ENCODE results near the gene PNPLA7. TPM values are rescaled to one million over a fixed set of nuclear protein-coding genes. Genes with fewer than 3 reads are reported as not detected.

The PNPLA7 gene
- total and polyA plus RNA-seq, 2 of the 13 experiments (the other 11 are each of a cell fraction or from before 2014, with no cell fraction given) = 0.42 to 1.5 TPM

GRCh38 chr9:137454597-137455358 is 95.4 kb downstream of the PNPLA7 start (continued):
- TF ChIP-seq ATF4 (CRISPR knock-in tag; IDR thresholded peaks at IDR 0.05) = no peak

GRCh38 chr9:137454145-137454596 is 96.0 kb downstream of the PNPLA7 start:
- ChIA-PET POLR2A (interaction anchor here (0.6 to 1.3 kb wide), 7 partner anchors 9 to 177 kb away, joined by 3 to 9 read pairs (median 4); partner anchors contain the start of genes ENTPD8 and TOR4A), CTCF (ENCODE audit: low intra/inter-chr PET ratio, low total read pairs) (no interaction called here)
- Histone ChIP-seq H3K27me3 (ENCODE audit: control insufficient read depth in 1 of 2, insufficient read depth in 2 of 2, low read length in 2 of 2) (no peaks in the 10 kb centered on the region), H3K27ac (ENCODE audit: extremely low read length, insufficient read depth, low read length) (peak overlapping the region; percentile 99), H4K20me1 (ENCODE audit: insufficient read depth, low read length) (peaks cover 14% of the 10 kb centered on the region; the same call in 1 of the 2 replicates), H3K36me3 (replicated peaks in 1 of 2; ENCODE audit: control insufficient read depth in 1 of 2, insufficient read depth in 2 of 2, low read length in 2 of 2) (peaks cover 12 to 45% of the 10 kb centered on the region in 2 experiments), H3K4me2 (ENCODE audit: low read depth, low read length) (peak overlapping the region; percentile 96), H3K9ac (ENCODE audit: insufficient read depth, low read depth, low read length) (peak overlapping the region; percentile 70), H2AFZ (ENCODE audit: low read length) (no peak overlapping the region), H3K9me3 (ENCODE audit: low read length) (no peaks in the 10 kb centered on the region), H3K79me2 (ENCODE audit: insufficient read depth, low read length) (peaks cover 31% of the 10 kb centered on the region), H3K4me3 (replicated peaks in 1 of 3; ENCODE audit: insufficient read depth in 1 of 3, low read depth in 2 of 3, low read length in 3 of 3) (peak overlapping the region in 2 of 3 experiments; percentile 32 to 95; a peak in 4 of 6 replicates), H3K4me1 (ENCODE audit: insufficient read depth, low read length) (peaks cover 64% of the 10 kb centered on the region)
- in situ Hi-C loops (cut with HindIII; ENCODE audit: extremely low pct_ligation_motif_present, low pct_unique_long_range_greater_than_20kb) = no loop called here
- DNase-seq (ENCODE audit: low spot score) (no peak), FAIRE-seq (no peak), ATAC-seq (peak; percentile 47)
- no CpG with 5 or more reads among the region's 24 CpGs for WGBS (ENCODE audit: low lambda C conversion rate)
- no TSS peak for BruUV-seq (replicated peaks)
- intact Hi-C loops (cut with micrococcal nuclease; ENCODE audit: unreplicated experiment) = no loop called here
- TF ChIP-seq SMAD1 (CRISPR knock-in tag; IDR thresholded peaks at IDR 0.05; ENCODE audit: borderline replicate concordance, low read depth) = no peak
- TF ChIP-seq ZBTB3 (CRISPR knock-in tag; IDR thresholded peaks at IDR 0.05; ENCODE audit: borderline replicate concordance, low read depth) = 0 out of 2 replicates have a peak, but pooled peaks have one; percentile 38
- peak; percentile 21; the same call in 1 of the 2 replicates for TF ChIP-seq ZBTB7A (CRISPR knock-in tag; IDR thresholded peaks at IDR 0.05)
- TF ChIP-seq ZNF670 (CRISPR knock-in tag; IDR thresholded peaks at IDR 0.05; ENCODE audit: borderline replicate concordance) = peak; percentile 54; the same call in 1 of the 2 replicates
- TF ChIP-seq POLR2A (IDR thresholded peaks at IDR 0.05; ENCODE audit: insufficient read depth in 1 of 2, low read depth in 2 of 2, low read length in 2 of 2) = peak in 1 of 2 experiments; percentile 42; a peak in 1 of 4 replicates
- 0 out of 2 replicates have a peak, but pooled peaks have one; percentile 1 for TF ChIP-seq ZNF879 (CRISPR knock-in tag; IDR thresholded peaks at IDR 0.05)
- TF ChIP-seq TRIM22 (IDR thresholded peaks at IDR 0.05) = no peak
- TF ChIP-seq SOX13 (IDR thresholded peaks at IDR 0.05) = no peak; the same call in 1 of the 2 replicates
- no peak for TF ChIP-seq SOX13 (CRISPR knock-in tag; conservative IDR thresholded peaks at IDR 0.05 in 1 of 2, IDR thresholded peaks at IDR 0.05 in 1 of 2)
- TF ChIP-seq MED13 (CRISPR knock-in tag; IDR thresholded peaks at IDR 0.05) = no peak
- no peak for TF ChIP-seq ZNF276 (CRISPR knock-in tag; IDR thresholded peaks at IDR 0.05; ENCODE audit: low read depth)
- no peak for TF ChIP-seq ZNF121 (CRISPR knock-in tag; IDR thresholded peaks at IDR 0.05)
- TF ChIP-seq DNMT1 (CRISPR knock-in tag; IDR thresholded peaks at IDR 0.05) = 0 out of 2 replicates have a peak, but pooled peaks have one; percentile 2

Data from HepG2 (cell line).